HG03039 (cell line): ENCODE measurements around the gene THSD4.

Source experiments
- ATAC-seq: cut with Tn5 transposase; IDR thresholded peaks from one replicate; pipeline ENCODE4 v1.9.1; 2021; ENCODE audit warnings: mild to moderate bottlenecking, moderate library complexity; ENCODE audit not compliant: unreplicated experiment

The THSD4 gene

GRCh38 chr15:71515375-71516186 lies 400.3 kb downstream of the THSD4 start:
- ATAC-seq: no peak

GRCh38 chr15:71517751-71518150 lies 402.5 kb downstream of the THSD4 start:
- ATAC-seq: no peak

- ATAC-seq: no peak
Measured at GRCh38 chr15:71518661-71519060, 403.4 kb downstream of the THSD4 start.

- no peak for ATAC-seq
Measured at GRCh38 chr15:71526060-71526820, 411.0 kb downstream of the THSD4 start.

GRCh38 chr15:71529361-71529760 lies 414.1 kb downstream of the THSD4 start:
- ATAC-seq: no peak

- no peak for ATAC-seq
Measured at GRCh38 chr15:71530116-71530515, 414.8 kb downstream of the THSD4 start.

- ATAC-seq: no peak
Measured at GRCh38 chr15:71532994-71533393, 417.7 kb downstream of the THSD4 start.

- ATAC-seq: no peak
Measured at GRCh38 chr15:71538181-71538580, 422.9 kb downstream of the THSD4 start.

GRCh38 chr15:71541746-71542145 lies 426.5 kb downstream of the THSD4 start:
- no peak for ATAC-seq

GRCh38 chr15:71542836-71543235 lies 427.6 kb downstream of the THSD4 start:
- no peak for ATAC-seq

GRCh38 chr15:71543413-71543812 lies 428.1 kb downstream of the THSD4 start:
- ATAC-seq: no peak

GRCh38 chr15:71545223-71545760 lies 430.0 kb downstream of the THSD4 start:
- no peak for ATAC-seq

GRCh38 chr15:71545923-71546322 lies 430.7 kb downstream of the THSD4 start:
- ATAC-seq: no peak

- no peak for ATAC-seq
Measured at GRCh38 chr15:71547011-71547410, 431.7 kb downstream of the THSD4 start.

GRCh38 chr15:71548401-71548807 lies 433.1 kb downstream of the THSD4 start:
- ATAC-seq: no peak

GRCh38 chr15:71549091-71549490 lies 433.8 kb downstream of the THSD4 start:
- no peak for ATAC-seq

- ATAC-seq: no peak
Measured at GRCh38 chr15:71549697-71550096, 434.4 kb downstream of the THSD4 start.

GRCh38 chr15:71551566-71551965 lies 436.3 kb downstream of the THSD4 start:
- ATAC-seq: no peak

GRCh38 chr15:71559098-71559497 lies 443.8 kb downstream of the THSD4 start:
- no peak for ATAC-seq

- no peak for ATAC-seq
Measured at GRCh38 chr15:71559616-71560015, 444.3 kb downstream of the THSD4 start.

GRCh38 chr15:71562251-71562650 lies 447.0 kb downstream of the THSD4 start:
- ATAC-seq: no peak

GRCh38 chr15:71564217-71564616 lies 448.9 kb downstream of the THSD4 start:
- ATAC-seq: no peak
